ENCODE data around the gene CNTN1.

DNA sequence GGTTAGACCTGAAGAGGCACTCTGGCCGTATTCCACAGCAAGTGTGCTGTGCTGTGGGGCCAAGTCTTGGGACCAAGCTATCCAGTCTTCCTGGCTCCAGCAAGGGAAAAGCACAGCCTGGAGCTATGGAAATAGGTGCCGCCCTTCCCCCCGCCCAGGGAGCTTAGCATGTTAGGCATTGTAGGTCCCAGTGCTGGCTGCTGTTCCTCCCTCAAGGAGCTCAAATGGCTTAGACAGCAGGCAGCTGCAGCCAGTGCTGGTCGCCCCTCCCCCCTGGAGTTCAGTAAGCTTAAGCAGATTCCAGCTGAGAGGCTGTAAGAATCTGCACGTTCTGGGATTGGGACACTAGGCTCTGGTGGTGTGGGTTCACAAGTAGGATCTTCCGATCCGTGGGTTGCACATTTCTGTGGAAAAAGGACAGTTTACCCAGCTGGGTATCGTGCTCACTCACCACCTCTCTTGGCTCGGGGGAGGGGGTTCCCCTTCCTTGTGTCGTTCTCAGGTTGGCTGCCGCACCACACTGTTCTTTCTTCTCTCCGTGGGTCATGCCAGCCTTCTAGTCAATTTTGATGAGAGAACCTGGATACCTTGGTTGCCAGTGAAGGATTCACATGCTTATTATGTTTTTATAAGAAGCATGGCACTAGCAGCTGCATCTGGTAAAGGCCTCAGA is 127.3 kb downstream of the CNTN1 start:
- TF ChIP-seq, protein P1, sequence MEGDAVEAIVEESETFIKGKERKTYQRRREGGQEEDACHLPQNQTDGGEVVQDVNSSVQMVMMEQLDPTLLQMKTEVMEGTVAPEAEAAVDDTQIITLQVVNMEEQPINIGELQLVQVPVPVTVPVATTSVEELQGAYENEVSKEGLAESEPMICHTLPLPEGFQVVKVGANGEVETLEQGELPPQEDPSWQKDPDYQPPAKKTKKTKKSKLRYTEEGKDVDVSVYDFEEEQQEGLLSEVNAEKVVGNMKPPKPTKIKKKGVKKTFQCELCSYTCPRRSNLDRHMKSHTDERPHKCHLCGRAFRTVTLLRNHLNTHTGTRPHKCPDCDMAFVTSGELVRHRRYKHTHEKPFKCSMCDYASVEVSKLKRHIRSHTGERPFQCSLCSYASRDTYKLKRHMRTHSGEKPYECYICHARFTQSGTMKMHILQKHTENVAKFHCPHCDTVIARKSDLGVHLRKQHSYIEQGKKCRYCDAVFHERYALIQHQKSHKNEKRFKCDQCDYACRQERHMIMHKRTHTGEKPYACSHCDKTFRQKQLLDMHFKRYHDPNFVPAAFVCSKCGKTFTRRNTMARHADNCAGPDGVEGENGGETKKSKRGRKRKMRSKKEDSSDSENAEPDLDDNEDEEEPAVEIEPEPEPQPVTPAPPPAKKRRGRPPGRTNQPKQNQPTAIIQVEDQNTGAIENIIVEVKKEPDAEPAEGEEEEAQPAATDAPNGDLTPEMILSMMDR (IDR thresholded peaks at IDR 0.05): no peak
- TF ChIP-seq POLR2A (IDR thresholded peaks at IDR 0.05): no peak

Measured in Peyer's patch (tissue), 4 donors.